Endometrial microvascular endothelial cells (primary cell): ENCODE results near the gene S100A7. TPM values are rescaled to one million over a fixed set of nuclear protein-coding genes. Genes with fewer than 3 reads are reported as not detected.
"Not testable (repeated sequence)": the region's sequence is repeated elsewhere in the genome, so short reads cannot be mapped to it uniquely, and the experiment has no call there.

Experiments used
- in situ Hi-C: cut with HindIII; loops from 2 replicates; pipeline ENCODE4 v1.10.0; 2017; ENCODE audit warnings: low sequenced_read_pairs, low pct_unique_long_range_greater_than_20kb; ENCODE audit errors: inconsistent ontology term
- total RNA-seq: library from RNA; depleted of rRNA; stranded (reverse); fragments of >200 nt; gene quantifications from one replicate; pipeline ENCODE4 v1.2.3, GENCODE V29; 2015; ENCODE audit errors: inconsistent ontology term

S100A7 gene
- total RNA-seq, 1 donor from 2014 or later = not detected

DNA sequence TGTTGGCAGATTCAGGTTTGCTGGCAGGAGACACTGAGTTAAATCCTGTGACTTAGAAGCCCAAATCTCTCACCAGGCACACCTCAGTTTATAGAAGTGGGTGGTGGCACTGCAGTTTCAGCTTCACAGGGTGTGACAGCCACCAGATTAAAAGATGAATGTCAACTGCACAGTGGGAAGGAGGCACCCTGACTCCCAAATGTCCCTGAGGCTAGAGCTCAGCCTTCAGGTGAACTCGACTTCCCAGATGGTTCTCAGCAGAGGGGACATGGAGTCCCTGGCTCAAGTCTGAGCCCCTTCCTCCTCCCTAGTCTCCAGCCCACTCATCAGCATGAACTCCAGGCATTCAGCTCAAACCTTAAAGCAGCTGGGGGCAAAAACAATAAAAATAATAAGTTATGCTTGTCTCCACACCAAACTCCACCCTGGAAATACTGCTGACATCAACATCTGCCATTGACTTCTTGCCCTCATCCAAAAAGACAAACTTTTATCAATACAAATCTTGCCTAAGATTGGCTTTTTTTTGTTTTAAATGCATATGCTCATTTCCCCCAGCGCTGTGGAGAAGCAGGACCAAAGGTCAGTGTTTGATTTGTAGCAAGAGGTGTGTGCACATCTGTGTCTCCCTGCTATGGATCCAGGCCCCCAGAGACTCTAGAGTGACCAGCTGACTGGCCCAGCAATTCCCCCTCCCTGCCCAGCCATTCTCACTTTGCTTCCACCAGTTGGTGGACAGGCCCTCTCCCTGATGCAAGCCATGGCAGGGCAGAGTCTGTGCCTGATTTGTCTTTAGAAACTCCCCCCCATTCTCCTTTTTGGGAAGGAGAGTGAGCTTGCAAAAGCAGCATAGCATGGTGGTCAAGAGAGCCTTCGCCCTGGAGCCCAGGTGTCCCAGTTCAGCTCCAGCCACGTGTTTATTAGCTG is 18.5 kb upstream of the S100A7 start:
- in situ Hi-C loops = loop anchor here (25.0 kb wide), 1 partner anchor 117 kb away; the partner anchor contains the start of gene S100A9

DNA sequence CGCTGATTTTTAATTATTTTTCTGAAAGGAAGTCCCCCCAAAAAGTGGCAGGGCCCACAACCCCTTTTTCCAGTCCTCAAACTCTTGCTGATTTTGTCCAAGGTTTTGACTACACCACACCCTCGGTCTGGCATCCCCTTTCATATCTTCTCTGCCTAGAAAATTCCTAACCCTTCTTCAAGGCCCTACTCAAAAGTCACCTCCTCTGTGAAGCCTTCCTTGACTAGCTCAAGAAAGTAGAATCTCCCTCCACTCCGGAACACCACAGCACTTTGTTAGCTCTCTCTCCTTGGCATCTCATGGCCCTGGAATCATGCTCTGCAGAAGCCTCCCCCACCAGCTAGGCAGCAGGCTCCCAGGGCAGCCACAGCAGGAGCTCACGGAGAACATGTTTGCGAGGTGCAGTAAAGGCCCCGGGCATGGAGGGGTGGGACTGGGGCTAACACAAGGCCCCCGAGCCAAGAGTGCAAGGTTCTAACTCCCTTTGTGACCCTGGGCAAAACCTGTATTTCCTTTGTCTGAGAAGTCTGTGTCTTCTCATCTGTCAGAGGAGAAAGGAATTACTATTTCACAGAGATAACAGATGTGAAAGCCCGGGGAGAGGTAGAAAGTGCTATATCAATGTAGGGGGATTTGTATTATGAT is 17.7 kb upstream of the S100A7 start:
- in situ Hi-C loops = loop anchor here (25.0 kb wide), 1 partner anchor 116 kb away; the partner anchor contains the start of gene S100A9

DNA sequence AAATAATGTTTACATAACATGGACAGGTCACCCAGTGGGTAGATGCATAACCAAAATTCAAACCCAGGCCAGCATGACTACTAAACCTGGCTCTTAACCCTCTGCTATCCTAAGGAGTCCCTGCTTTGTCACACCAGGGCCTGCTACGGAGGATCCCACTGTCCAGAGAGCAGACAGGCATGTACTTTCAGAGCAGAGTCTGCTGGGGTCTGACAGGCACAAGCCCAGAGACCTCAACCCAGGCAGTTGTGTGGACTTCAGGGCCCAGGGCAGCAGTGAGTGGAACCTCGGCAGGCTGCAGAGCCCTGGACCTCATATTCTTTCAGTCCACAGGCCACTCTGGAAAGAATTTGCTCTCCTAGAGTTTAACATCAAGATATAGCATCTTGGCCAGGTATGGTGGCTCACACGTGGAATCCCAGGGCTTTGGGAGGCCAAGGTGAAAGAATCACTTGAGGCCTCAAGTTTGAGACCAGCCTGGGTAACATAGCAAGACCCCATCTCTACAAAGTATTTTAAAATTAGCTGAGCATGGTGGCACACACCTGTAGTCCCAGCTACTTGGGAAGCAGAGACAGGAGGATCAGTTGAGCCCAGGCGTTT is 16.1 kb upstream of the S100A7 start:
- in situ Hi-C loops = loop anchor here (25.0 kb wide), 1 partner anchor 114 kb away; the partner anchor contains the start of gene S100A9

DNA sequence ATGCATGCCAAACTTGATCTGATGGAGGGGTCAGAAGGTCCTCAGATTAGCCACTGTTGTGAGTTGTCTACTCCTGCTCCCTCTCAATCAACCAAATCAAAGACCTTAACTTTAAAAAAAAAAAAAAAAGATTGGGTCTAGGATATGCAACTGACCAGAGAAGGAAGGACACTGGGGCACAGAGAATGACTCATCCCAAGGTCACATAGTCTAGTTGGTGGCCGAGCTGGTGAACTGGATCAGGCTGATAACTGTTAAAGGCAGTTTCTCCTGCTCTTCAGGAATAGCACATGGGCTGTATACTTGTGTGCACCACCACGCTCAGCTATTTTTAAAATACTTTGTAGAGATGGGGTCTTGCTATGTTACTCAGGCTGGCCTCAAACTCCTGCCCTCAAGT is 14.8 kb upstream of the S100A7 start:
- in situ Hi-C loops = loop anchor here (25.0 kb wide), 1 partner anchor 113 kb away; the partner anchor contains the start of gene S100A9

DNA sequence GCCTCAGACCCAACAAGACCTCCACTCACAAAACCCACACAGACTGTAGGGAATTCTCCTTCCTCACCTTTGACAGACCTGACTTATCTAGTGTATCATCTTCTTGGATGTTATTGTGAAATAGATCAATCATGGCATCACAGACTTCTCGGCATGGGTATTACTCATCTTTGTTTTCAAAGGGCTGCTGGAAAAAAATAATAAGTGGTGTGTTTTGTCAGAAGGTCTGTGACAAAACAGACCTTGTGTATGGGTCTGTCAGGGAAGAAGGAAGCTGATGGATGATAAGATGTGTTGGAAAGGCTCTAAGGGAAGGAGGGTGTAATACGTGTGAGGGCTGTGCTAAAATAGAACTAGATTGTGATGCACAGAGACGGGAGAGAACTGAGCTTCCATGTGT is 13.9 kb upstream of the S100A7 start:
- in situ Hi-C loops = no loop called here

DNA sequence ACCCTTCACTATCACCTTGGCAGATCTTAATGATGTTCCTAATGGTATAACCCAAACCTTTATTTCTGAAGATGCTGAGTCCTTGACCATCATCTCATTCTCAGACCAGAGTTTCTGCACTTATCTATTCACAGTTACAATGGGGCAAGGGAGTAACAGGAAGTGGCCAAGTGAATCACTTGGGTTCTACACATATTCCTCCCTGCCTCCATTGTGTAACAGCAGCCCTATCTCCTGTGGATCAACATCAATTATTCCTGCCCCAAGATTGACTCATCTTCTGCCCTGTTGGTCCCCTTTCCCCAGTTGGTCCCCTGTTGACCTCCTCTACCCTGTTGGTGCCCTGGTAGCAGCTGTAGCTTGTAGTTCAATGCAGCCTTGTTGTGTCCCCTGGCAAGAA is 10.3 kb upstream of the S100A7 start:
- in situ Hi-C loops = no loop called here

DNA sequence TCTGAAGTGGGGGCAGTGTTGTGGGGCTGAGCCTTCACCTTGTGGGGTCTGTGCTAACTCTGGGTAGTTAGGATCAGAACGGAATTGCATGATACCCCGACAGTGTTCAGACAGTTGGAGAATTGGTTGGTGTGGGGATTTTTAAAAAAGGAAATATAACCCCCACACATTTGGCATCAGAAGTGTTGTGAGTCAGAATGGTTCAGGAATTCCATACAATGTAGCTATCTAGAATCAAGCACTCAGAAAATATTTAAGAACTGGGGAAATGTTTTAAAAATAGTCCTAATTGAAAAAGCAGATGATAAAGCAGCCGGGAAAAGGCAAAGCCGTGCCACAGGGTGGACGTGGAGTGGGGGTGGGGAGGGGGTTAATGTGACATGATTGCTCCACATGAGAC is 6.5 kb upstream of the S100A7 start:
- in situ Hi-C loops = no loop called here

DNA sequence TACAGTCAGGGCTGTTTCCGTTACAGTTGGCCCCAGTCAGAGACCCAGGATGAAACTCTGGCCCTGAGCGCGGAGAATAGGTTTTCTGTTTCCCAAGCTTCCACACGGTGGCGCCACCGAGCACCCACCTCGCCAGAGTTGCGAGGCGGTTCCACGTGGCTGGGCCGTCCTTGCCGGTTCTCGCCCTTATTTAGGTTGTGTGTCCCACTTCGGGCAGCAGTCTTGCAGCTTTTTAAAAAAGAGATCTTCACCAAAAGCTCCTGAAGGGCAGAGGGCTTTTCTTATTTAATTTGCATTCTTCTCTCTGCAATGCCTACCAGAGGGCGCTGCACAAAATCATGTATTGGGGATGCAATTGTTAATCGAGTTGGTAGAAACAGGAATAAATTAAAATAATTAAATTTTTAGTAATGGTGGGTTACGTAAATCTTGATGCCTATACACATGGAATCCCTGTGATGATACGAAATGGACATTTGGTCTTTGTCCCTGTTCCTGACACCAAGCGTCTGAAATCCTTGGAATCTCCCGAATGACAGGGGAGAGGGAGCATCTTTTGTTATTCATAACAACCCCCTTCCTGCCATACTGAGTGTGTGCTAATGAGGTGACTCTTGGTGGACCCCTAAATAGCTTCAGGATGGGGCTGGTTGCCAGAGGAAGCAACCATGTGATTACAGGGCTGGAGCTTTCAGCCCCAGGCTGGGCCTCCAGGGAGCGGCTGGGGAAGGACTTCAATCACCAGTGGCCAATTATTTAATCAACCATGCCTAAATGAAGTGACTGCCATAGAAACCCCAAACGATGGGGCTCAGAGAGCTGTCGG is 5.6 kb upstream of the S100A7 start:
- in situ Hi-C loops = no loop called here

DNA sequence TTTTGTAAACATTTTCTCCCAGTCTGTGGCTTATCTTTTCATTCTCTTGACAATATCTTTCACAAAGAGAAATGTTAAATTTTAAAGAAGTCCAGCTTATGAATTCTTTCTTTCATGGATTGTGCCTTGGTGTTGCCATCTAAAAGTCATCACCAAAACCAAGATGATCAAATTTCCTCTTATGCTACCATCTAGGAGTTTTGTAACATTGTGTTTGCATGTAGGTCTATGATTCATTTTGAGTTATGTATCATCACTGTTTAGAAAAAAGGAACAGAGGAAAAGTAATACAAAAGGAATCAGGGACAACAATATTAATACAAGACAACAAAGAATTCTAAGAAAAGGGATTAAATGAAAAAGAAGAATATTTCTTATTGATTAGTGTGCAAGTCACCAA is 2.3 kb upstream of the S100A7 start:
- in situ Hi-C loops = not testable (repeated sequence)

DNA sequence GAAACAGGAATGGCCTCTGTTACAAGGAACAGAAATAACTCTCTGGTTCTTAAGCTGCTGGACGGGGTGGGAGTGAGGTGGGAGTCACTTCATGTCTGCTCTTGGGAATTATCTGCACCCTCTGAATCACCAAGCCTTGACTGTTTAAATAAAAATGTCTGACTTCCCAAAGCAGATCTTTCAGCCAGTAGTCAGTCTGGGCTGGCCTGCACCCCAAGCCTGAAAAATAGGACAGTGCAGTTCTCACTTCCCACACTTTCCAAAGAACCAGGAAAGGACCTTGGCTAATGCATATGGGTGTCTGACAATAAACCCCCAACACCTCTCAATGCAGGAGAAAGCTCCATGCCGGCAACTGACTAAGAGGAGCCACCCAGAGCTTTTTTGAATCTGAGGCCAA is 796 bp downstream of the S100A7 start:
- in situ Hi-C loops = no loop called here

DNA sequence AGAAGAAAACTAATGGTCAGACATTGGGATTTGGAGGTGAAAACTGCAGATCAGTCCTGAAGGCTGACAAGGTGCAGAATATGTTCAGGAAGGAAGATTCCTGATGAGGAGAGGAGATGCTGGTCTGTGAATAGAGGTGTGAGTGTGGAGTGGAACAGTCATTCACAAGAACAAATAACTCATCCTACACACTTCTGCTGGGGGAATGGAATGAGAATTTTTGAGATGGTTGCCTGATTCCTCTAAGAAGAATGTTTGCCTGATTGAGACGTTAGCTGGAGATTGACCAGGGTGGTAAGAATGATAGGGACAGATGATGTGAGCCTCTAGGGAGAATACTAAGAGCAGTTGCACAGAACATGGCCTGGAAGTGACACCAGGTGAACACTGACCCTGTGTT is 4.1 kb downstream of the S100A7 start:
- in situ Hi-C loops = no loop called here

DNA sequence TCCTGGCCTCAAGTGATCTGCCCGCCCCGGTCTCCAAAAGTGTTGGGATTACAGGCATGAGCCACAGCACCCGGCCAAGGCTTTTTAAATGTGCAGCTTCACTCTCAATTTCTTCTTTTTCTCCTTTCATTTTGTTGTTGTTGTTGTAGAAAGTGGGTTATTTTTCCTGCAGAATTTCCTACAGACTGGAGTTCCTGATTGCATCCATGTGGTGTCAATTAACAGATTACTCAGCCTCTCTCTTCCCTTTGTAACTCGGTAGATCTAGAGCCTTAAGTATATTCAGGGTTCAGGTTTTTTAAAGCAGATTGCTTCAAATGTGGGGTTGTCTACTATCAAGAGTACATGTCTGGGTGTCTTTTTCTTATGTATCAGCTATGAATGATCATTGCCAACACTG is 11.6 kb downstream of the S100A7 start:
- in situ Hi-C loops = not testable (repeated sequence)

DNA sequence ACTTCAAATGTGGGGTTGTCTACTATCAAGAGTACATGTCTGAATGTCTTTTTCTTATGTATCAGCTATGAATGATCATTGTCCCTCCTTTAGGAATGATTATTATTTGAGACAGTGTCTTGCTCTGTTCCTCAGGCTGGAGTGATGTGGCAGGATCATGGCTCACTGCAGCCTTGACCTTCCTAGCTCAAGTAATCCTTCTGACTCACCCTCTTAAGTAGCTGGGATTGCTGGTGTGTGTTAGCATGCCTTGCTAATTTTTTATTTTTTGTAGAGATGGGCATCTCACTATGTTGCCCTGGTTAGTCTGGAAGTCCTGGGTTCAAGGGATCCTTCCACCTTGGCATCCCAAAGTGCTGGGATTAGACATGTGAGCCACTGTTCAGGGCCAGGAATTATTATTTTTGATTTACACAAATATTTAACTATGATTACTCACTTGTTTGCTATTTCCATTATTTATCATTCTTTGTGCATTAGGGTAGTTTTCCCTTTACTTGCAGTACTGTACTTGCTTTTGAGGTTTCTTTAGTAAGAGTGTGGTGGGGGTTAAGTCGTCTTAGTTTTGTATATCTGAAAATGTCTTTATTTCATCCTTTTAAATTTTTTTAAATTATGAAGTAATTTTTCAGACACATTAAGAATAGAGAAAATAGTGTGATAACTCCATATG is 12.8 kb downstream of the S100A7 start:
- in situ Hi-C loops = no loop called here

DNA sequence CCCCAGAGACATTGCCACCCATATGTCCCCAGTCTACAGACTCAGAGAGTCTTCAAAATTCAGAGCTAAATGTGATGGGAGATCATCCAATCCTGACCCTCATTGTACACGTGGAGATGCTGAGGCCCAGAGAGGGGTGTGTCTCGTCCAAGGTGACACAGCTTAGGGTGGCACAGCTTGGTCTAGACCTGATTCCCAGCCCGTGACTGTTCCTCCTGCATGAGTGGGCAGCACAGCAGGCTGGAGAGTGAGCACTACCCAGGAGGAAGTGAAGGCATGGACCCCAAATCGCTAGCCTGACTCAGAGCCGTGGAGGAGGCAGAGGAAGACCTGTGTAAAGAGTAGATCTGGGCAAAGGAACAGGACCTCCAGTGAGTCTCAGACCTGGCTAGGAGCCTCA is 16.4 kb downstream of the S100A7 start:
- in situ Hi-C loops = no loop called here

DNA sequence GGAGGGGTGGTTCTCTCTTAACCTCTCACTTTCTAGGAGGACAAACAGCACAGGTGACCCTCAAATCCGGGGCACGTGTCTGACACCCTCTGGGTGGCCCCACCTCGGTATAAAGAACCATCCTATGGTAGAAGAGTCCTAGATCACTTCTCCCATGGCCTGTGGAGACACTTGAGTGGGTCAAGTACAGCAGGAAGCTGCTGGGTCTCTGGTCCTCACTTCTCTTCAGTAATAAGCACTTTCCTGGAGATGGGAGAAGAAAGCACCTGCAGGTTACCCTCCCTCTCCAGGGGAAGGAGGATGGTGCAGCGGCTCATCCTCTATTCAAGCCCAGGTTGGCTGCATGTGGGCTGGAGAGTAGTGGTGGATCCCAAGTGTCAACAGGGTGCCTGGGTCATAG is 17.0 kb downstream of the S100A7 start:
- in situ Hi-C loops = no loop called here

DNA sequence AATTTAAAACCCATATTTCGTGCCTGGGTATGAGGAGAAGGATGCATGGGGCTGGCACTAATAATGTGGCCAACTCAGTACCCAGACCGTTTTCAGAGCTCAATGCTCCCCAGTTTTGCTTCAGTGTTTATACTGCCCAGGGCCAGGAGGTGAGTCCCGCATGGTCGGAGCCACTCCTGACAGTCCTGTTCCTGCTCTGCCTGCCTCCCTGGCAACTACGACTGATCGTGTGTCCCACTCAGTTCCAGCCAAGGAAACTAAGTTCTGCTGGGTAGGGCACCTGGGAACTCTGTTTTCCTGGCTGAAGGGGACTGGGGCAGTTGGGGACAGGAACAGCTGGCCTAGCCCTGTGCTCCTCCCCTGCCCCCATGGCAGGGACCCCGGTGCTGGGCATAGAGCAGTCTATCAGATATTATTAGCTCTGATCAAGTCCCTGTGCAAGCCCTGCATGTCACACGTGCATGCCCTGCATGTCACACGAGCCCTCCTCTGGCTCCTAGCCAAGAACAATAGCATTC is 19.2 kb downstream of the S100A7 start:
- in situ Hi-C loops = no loop called here

DNA sequence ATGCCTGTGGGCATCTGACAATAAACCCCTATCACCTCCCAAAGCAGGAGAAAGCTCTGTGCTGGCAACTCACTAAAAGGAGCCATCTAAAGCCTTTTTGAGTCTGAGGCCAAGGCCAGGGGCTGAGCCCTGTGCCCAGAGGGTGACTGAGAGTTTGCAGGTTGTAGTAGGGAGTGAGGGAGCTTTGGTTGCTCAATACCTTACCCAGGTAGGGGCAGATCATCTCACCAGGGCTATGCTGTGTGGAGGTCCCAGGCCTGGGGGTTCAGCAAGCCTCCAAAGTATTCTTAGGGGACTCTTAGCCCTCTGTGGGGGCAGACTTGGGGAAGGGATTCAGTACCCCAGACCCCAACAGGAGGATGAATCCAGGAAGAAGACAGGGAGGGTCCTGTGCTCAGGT is 21.2 kb downstream of the S100A7 start:
- in situ Hi-C loops = no loop called here

DNA sequence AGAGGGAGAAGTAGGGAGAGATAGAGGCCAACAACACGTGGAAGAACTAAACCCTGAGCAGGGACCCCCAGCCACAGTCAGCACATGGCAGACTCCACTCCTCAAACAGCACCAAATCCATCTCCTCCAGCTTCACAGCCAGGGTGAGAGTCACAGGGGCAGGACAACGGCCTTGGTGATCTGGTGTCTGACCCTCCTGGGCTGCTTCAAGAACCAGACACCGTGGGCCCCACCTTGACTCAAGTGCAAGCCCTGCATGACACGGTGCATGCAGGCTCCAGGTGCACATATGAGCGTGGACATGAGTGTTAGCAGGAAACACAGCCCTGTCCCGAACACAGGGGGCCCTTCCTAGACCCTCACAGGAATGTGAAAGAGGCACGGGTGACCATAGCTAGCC is 21.9 kb downstream of the S100A7 start:
- in situ Hi-C loops = no loop called here
